Vagina (tissue), 2 donors: ENCODE measurements around the gene RRAS2.

Experiments used
- CTCF ChIP-seq, 3 experiments: fragments of 450-650 bp in 2 of 3; fragments of 200-600 bp in 1 of 3; sonication (generic) in 1 of 3; IDR thresholded peaks; one replicate each; pipeline ENCODE4 v1.5.1; 2017 to 2019; ENCODE audit warnings: antibody characterized with exemption in 3 of 3, mild to moderate bottlenecking in 2 of 3, moderate library complexity in 2 of 3
- POLR2A ChIP-seq, 2 donors: fragments of 450-650 bp; IDR thresholded peaks; one replicate each; pipeline ENCODE4 v1.6.1; 2017; ENCODE audit warnings: antibody characterized with exemption in 2 of 2, mild to moderate bottlenecking in 2 of 2, moderate library complexity in 2 of 2
- POLR2AphosphoS5 ChIP-seq, 2 donors: sonication (generic); formaldehyde crosslinking; IDR thresholded peaks; one replicate each; pipeline ENCODE4 v1.9.0; 2017; ENCODE audit warnings: antibody characterized with exemption in 2 of 2, mild to moderate bottlenecking in 2 of 2, low read depth in 1 of 2; ENCODE audit not compliant: insufficient read depth in 1 of 2

GRCh38 chr11:14336507-14337503, 22.2 kb downstream of the RRAS2 start:
- TF ChIP-seq CTCF (IDR thresholded peaks at IDR 0.05): no peak
- TF ChIP-seq POLR2A (IDR thresholded peaks at IDR 0.05): no peak
- peak in 1 of 2 donors; percentile 71 for TF ChIP-seq POLR2AphosphoS5 (IDR thresholded peaks at IDR 0.05; ENCODE audit: insufficient read depth in 1 of 2, low read depth in 1 of 2)
